ENCODE results near the gene CBL.

Gene CBL

GRCh38 chr11:119254239-119254638, 48.1 kb downstream of the CBL start:
- no peak for DNase-seq
- in situ Hi-C loops (cut with MboI; ENCODE audit: low pct_unique_long_range_greater_than_20kb, low sequenced_read_pairs): no loop called here

GRCh38 chr11:119258180-119258579, 52.0 kb downstream of the CBL start:
- in situ Hi-C loops (cut with MboI; ENCODE audit: low pct_unique_long_range_greater_than_20kb, low sequenced_read_pairs): no loop called here
- peak; percentile 21 for DNase-seq

GRCh38 chr11:119258983-119259382, 52.8 kb downstream of the CBL start:
- DNase-seq: no peak
- in situ Hi-C loops (cut with MboI; ENCODE audit: low pct_unique_long_range_greater_than_20kb, low sequenced_read_pairs): no loop called here

- DNase-seq: peak; percentile 41
These were observed 56.7 kb downstream of the CBL start for GRCh38 chr11:119262668-119263351.

GRCh38 chr11:119263352-119263940, 57.3 kb downstream of the CBL start:
- in situ Hi-C loops (cut with MboI; ENCODE audit: low pct_unique_long_range_greater_than_20kb, low sequenced_read_pairs): no loop called here
- DNase-seq: peak; percentile 20

More at GRCh38 chr11:119262668-119263351, 56.7 kb downstream of the CBL start:
- in situ Hi-C loops (cut with MboI; ENCODE audit: low pct_unique_long_range_greater_than_20kb, low sequenced_read_pairs): no loop called here

- DNase-seq: no peak
- in situ Hi-C loops (cut with MboI; ENCODE audit: low pct_unique_long_range_greater_than_20kb, low sequenced_read_pairs): no loop called here
These were observed 59.9 kb downstream of the CBL start for GRCh38 chr11:119266063-119266462.

GRCh38 chr11:119266517-119267255, 60.5 kb downstream of the CBL start:
- DNase-seq: no peak
- in situ Hi-C loops (cut with MboI; ENCODE audit: low pct_unique_long_range_greater_than_20kb, low sequenced_read_pairs): no loop called here

GRCh38 chr11:119267645-119268044, 61.5 kb downstream of the CBL start:
- no peak for DNase-seq
- in situ Hi-C loops (cut with MboI; ENCODE audit: low pct_unique_long_range_greater_than_20kb, low sequenced_read_pairs): no loop called here

GRCh38 chr11:119273721-119274120, 67.6 kb downstream of the CBL start:
- in situ Hi-C loops (cut with MboI; ENCODE audit: low pct_unique_long_range_greater_than_20kb, low sequenced_read_pairs): no loop called here
- no peak for DNase-seq

GRCh38 chr11:119277660-119278059, 71.5 kb downstream of the CBL start:
- no peak for DNase-seq
- in situ Hi-C loops (cut with MboI; ENCODE audit: low pct_unique_long_range_greater_than_20kb, low sequenced_read_pairs): no loop called here

- in situ Hi-C loops (cut with MboI; ENCODE audit: low pct_unique_long_range_greater_than_20kb, low sequenced_read_pairs): no loop called here
- DNase-seq: peak; percentile 22
These were observed 76.4 kb downstream of the CBL start for GRCh38 chr11:119282495-119282894.

- in situ Hi-C loops (cut with MboI; ENCODE audit: low pct_unique_long_range_greater_than_20kb, low sequenced_read_pairs): no loop called here
- peak; percentile 71 for DNase-seq
These were observed 78.4 kb downstream of the CBL start for GRCh38 chr11:119284344-119285157.

- in situ Hi-C loops (cut with MboI; ENCODE audit: low pct_unique_long_range_greater_than_20kb, low sequenced_read_pairs): no loop called here
- no peak for DNase-seq
These were observed 79.3 kb downstream of the CBL start for GRCh38 chr11:119285431-119285830.

GRCh38 chr11:119288219-119288618, 82.1 kb downstream of the CBL start:
- no peak for DNase-seq
- in situ Hi-C loops (cut with MboI; ENCODE audit: low pct_unique_long_range_greater_than_20kb, low sequenced_read_pairs): no loop called here

- DNase-seq: no peak
- in situ Hi-C loops (cut with MboI; ENCODE audit: low pct_unique_long_range_greater_than_20kb, low sequenced_read_pairs): no loop called here
These were observed 84.9 kb downstream of the CBL start for GRCh38 chr11:119290894-119291497.

- DNase-seq: no peak
- in situ Hi-C loops (cut with MboI; ENCODE audit: low pct_unique_long_range_greater_than_20kb, low sequenced_read_pairs): no loop called here
These were observed 87.3 kb downstream of the CBL start for GRCh38 chr11:119293461-119293860.

- in situ Hi-C loops (cut with MboI; ENCODE audit: low pct_unique_long_range_greater_than_20kb, low sequenced_read_pairs): no loop called here
- DNase-seq: no peak
These were observed 89.0 kb downstream of the CBL start for GRCh38 chr11:119295178-119295577.

GRCh38 chr11:119297938-119298337, 91.8 kb downstream of the CBL start:
- DNase-seq: no peak

GRCh38 chr11:119298726-119299125, 92.6 kb downstream of the CBL start:
- in situ Hi-C loops (cut with MboI; ENCODE audit: low pct_unique_long_range_greater_than_20kb, low sequenced_read_pairs): no loop called here

More at GRCh38 chr11:119297938-119298337, 91.8 kb downstream of the CBL start:
- in situ Hi-C loops (cut with MboI; ENCODE audit: low pct_unique_long_range_greater_than_20kb, low sequenced_read_pairs): no loop called here

More at GRCh38 chr11:119298726-119299125, 92.6 kb downstream of the CBL start:
- DNase-seq: no peak
